H1 (cell line): ENCODE data around the gene C20orf96. TPM values are rescaled to one million over a fixed set of nuclear protein-coding genes. Genes with fewer than 3 reads are reported as not detected.
A peak's percentile ranks its signal among the peaks of the same experiment; 100 is the strongest.

Experiments
- CEBPB ChIP-seq: IDR thresholded peaks from 2 replicates; pipeline ENCODE4 v1.6.1; 2012; ENCODE audit warnings: low read depth, low read length
- EP300 ChIP-seq, 2 experiments: IDR thresholded peaks; 1 replicate in 1 of 2; 2 replicates in 1 of 2; pipeline ENCODE4 v1.6.1; 2011 to 2012; ENCODE audit warnings: low read depth in 2 of 2, low read length in 2 of 2, mild to moderate bottlenecking in 2 of 2, borderline replicate concordance in 1 of 2, inconsistent platforms in 1 of 2, moderate library complexity in 1 of 2
- HDAC2 ChIP-seq, 2 experiments: fragments of 300-600 bp in 1 of 2; sonication (generic) in 1 of 2; IDR thresholded peaks; 2 replicates each; pipeline ENCODE4 v1.6.1; 2011 to 2012; ENCODE audit warnings: low read depth in 2 of 2, low read length in 2 of 2, mild to moderate bottlenecking in 2 of 2, moderate library complexity in 2 of 2, borderline replicate concordance in 1 of 2, inconsistent platforms in 1 of 2
- KDM4A ChIP-seq: IDR thresholded peaks from one replicate; pipeline ENCODE4 v1.7.1; 2012; ENCODE audit warnings: low read depth, mild to moderate bottlenecking, moderate library complexity, low read length, inconsistent platforms; ENCODE audit not compliant: severe bottlenecking
- KDM5A ChIP-seq: fragments of 200-600 bp; IDR thresholded peaks from 2 replicates; pipeline ENCODE4 v1.7.1; 2012; ENCODE audit warnings: mild to moderate bottlenecking, low read length, inconsistent platforms, mixed read lengths
- RBBP5 ChIP-seq: IDR thresholded peaks from 2 replicates; pipeline ENCODE4 v1.7.1; 2012; ENCODE audit warnings: low read depth, mild to moderate bottlenecking, inconsistent platforms, low read length, moderate library complexity, borderline replicate concordance
- RFX5 ChIP-seq: IDR thresholded peaks from 2 replicates; pipeline ENCODE4 v1.6.1; 2011; ENCODE audit warnings: low read depth, low read length, improper control_type of control experiment, borderline replicate concordance
- SP2 ChIP-seq: IDR thresholded peaks from 2 replicates; pipeline ENCODE4 v1.6.1; 2012; ENCODE audit warnings: mild to moderate bottlenecking, low read length, inconsistent platforms
- polyA plus RNA-seq, 7 experiments: library from polyadenylated mRNA; depleted of rRNA in 3 of 7; stranded (reverse) in 5 of 7; unstranded in 2 of 7; fragments of >200 nt in 5 of 7; fragments of 200-250 nt in 2 of 7; gene quantifications; 1 replicate in 5 of 7; 2 replicates in 1 of 7; 4 replicates in 1 of 7; pipeline versions ENCODE4 v1.2.1 to v1.2.3, GENCODE V29; 2011 to 2013; ENCODE audit warnings: missing spikeins in 2 of 7, mixed read lengths in 2 of 7
- total RNA-seq: library from RNA; stranded (reverse); fragmentation: NEBNext Ultra II Directional; extraction: Animal tissue kit (Norgen Biotek cat#: 25700); gene quantifications from 2 replicates; pipeline ENCODE4 v1.2.1, GENCODE V29; 2021
- TF ChIP-seq, protein P1 (sequence below): fragments of 300-600 bp; sonication (generic); IDR thresholded peaks from 2 replicates; pipeline ENCODE4 v1.7.1; 2012; ENCODE audit warnings: low read length, moderate library complexity, mild to moderate bottlenecking, inconsistent platforms; ENCODE audit not compliant: insufficient replicate concordance

Gene C20orf96
- total and polyA plus RNA-seq, 2 of the 8 experiments (the other 6 are each of a cell fraction or from before 2014, with no cell fraction given): 19.2 to 21.0 TPM

DNA sequence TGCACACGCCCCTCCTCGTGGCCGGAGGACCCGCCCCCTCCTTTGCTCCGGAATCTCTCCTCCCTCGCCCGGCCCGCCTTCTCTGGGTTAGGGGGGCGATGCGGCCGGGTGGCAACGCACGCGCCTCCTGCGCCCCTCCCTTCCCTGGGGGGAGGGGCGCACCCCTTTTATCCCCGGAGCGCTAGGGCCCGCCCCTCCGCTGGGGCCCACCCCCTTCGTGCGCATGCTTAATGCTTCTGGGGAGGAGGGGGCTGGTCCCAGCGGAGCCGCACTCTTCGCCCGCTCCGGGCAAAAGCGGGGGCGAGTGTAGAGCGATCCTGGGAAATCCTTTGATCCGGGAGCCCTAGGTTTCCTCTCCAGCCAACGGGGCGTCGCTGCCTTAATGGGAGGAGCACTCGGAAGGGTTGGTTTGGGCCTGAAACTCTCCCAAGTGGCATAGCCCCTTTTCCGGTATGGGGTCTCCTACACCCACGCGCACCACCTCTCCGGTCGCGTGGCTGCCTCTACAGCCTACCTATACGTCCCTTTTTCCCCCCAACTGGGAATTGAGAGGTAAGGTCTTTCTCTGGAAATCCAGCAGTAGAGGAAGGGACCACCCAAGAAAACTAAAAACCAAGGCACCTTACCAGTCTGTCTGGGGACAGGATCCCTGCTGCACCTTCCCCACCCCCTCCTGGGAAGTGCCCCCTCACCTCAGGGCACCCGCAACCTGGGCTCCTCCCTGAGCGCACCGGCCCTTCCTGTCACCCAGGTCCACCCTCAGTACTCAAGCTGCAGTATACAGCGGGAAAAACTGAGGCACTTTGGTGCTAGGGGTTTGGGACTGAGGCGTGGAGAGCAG lies 36.9 kb upstream of the C20orf96 start (continued):
- TF ChIP-seq, protein P1, sequence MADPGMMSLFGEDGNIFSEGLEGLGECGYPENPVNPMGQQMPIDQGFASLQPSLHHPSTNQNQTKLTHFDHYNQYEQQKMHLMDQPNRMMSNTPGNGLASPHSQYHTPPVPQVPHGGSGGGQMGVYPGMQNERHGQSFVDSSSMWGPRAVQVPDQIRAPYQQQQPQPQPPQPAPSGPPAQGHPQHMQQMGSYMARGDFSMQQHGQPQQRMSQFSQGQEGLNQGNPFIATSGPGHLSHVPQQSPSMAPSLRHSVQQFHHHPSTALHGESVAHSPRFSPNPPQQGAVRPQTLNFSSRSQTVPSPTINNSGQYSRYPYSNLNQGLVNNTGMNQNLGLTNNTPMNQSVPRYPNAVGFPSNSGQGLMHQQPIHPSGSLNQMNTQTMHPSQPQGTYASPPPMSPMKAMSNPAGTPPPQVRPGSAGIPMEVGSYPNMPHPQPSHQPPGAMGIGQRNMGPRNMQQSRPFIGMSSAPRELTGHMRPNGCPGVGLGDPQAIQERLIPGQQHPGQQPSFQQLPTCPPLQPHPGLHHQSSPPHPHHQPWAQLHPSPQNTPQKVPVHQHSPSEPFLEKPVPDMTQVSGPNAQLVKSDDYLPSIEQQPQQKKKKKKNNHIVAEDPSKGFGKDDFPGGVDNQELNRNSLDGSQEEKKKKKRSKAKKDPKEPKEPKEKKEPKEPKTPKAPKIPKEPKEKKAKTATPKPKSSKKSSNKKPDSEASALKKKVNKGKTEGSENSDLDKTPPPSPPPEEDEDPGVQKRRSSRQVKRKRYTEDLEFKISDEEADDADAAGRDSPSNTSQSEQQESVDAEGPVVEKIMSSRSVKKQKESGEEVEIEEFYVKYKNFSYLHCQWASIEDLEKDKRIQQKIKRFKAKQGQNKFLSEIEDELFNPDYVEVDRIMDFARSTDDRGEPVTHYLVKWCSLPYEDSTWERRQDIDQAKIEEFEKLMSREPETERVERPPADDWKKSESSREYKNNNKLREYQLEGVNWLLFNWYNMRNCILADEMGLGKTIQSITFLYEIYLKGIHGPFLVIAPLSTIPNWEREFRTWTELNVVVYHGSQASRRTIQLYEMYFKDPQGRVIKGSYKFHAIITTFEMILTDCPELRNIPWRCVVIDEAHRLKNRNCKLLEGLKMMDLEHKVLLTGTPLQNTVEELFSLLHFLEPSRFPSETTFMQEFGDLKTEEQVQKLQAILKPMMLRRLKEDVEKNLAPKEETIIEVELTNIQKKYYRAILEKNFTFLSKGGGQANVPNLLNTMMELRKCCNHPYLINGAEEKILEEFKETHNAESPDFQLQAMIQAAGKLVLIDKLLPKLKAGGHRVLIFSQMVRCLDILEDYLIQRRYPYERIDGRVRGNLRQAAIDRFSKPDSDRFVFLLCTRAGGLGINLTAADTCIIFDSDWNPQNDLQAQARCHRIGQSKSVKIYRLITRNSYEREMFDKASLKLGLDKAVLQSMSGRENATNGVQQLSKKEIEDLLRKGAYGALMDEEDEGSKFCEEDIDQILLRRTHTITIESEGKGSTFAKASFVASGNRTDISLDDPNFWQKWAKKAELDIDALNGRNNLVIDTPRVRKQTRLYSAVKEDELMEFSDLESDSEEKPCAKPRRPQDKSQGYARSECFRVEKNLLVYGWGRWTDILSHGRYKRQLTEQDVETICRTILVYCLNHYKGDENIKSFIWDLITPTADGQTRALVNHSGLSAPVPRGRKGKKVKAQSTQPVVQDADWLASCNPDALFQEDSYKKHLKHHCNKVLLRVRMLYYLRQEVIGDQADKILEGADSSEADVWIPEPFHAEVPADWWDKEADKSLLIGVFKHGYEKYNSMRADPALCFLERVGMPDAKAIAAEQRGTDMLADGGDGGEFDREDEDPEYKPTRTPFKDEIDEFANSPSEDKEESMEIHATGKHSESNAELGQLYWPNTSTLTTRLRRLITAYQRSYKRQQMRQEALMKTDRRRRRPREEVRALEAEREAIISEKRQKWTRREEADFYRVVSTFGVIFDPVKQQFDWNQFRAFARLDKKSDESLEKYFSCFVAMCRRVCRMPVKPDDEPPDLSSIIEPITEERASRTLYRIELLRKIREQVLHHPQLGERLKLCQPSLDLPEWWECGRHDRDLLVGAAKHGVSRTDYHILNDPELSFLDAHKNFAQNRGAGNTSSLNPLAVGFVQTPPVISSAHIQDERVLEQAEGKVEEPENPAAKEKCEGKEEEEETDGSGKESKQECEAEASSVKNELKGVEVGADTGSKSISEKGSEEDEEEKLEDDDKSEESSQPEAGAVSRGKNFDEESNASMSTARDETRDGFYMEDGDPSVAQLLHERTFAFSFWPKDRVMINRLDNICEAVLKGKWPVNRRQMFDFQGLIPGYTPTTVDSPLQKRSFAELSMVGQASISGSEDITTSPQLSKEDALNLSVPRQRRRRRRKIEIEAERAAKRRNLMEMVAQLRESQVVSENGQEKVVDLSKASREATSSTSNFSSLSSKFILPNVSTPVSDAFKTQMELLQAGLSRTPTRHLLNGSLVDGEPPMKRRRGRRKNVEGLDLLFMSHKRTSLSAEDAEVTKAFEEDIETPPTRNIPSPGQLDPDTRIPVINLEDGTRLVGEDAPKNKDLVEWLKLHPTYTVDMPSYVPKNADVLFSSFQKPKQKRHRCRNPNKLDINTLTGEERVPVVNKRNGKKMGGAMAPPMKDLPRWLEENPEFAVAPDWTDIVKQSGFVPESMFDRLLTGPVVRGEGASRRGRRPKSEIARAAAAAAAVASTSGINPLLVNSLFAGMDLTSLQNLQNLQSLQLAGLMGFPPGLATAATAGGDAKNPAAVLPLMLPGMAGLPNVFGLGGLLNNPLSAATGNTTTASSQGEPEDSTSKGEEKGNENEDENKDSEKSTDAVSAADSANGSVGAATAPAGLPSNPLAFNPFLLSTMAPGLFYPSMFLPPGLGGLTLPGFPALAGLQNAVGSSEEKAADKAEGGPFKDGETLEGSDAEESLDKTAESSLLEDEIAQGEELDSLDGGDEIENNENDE: no peak
- TF ChIP-seq KDM4A (no peak), EP300 (IDR thresholded peaks at IDR 0.05; ENCODE audit: borderline replicate concordance in 1 of 2, low read depth in 2 of 2, low read length in 2 of 2) (peak in 1 of 2 experiments; percentile 78; a peak in 2 of 3 replicates), RFX5 (peak; percentile 60), HDAC2 (IDR thresholded peaks at IDR 0.05; ENCODE audit: borderline replicate concordance in 1 of 2, low read depth in 2 of 2, low read length in 2 of 2) (0 out of 4 replicates have a peak, but pooled peaks of 1 of the 2 experiments have one; percentile 53), KDM5A (no peak), RBBP5 (no peak; the same call in 1 of the 2 replicates), CEBPB (no peak), SP2 (no peak)
